MM.1S (cell line): Measurements from ENCODE around the gene MND1.

Experiments
- DNase-seq: peaks from one replicate; pipeline ENCODE4 v3.0.0-alpha.2; 2015
- H2AFZ ChIP-seq: fragments of 300-600 bp; sonication (generic); 2 replicates; pipeline ENCODE4 v1.6.0; 2016; ENCODE audit warnings: antibody characterized with exemption, low read length
- H3F3A ChIP-seq: fragments of 300-600 bp; sonication (generic); 2 replicates; pipeline ENCODE4 v1.6.1; 2016; ENCODE audit warnings: mild to moderate bottlenecking, antibody characterized with exemption, low read length, moderate library complexity, mixed read lengths; ENCODE audit not compliant: insufficient read depth
- H3K27ac ChIP-seq: fragments of 300-600 bp; sonication (generic); 2 replicates; pipeline ENCODE4 v1.5.1; 2016; ENCODE audit warnings: mild to moderate bottlenecking, low read length
- H3K27me3 ChIP-seq: fragments of 300-600 bp; sonication (generic); replicated peaks from 2 replicates; pipeline ENCODE4 v1.6.0; 2016; ENCODE audit warnings: low read length; ENCODE audit not compliant: insufficient read depth
- H3K36me3 ChIP-seq: fragments of 300-600 bp; sonication (generic); replicated peaks from 2 replicates; pipeline ENCODE4 v1.6.1; 2016; ENCODE audit warnings: mild to moderate bottlenecking, low read length, mixed read lengths; ENCODE audit not compliant: insufficient read depth
- H3K4me1 ChIP-seq: fragments of 300-600 bp; sonication (generic); 2 replicates; pipeline ENCODE4 v1.6.1; 2016; ENCODE audit warnings: low read length, mixed read lengths
- H3K4me2 ChIP-seq: fragments of 300-600 bp; sonication (generic); 2 replicates; pipeline ENCODE4 v1.6.0; 2016; ENCODE audit warnings: low read depth, low read length
- H3K4me3 ChIP-seq: fragments of 300-600 bp; sonication (generic); 2 replicates; pipeline ENCODE4 v1.5.1; 2016; ENCODE audit warnings: low read length, mixed read lengths
- H3K79me2 ChIP-seq: fragments of 300-600 bp; sonication (generic); 2 replicates; pipeline ENCODE4 v1.6.1; 2016; ENCODE audit warnings: mixed run types, low read length, mixed read lengths
- H3K9ac ChIP-seq: fragments of 300-600 bp; sonication (generic); 2 replicates; pipeline ENCODE4 v1.6.1; 2016; ENCODE audit warnings: low read length, mixed read lengths
- H3K9me2 ChIP-seq: fragments of 300-600 bp; sonication (generic); replicated peaks from 2 replicates; pipeline ENCODE4 v1.6.1; 2016; ENCODE audit warnings: mild to moderate bottlenecking, low read length, mixed read lengths; ENCODE audit not compliant: insufficient read depth
- H3K9me3 ChIP-seq: fragments of 300-600 bp; sonication (generic); replicated peaks from 2 replicates; pipeline ENCODE4 v1.6.1; 2016; ENCODE audit warnings: mild to moderate bottlenecking, low read length, mixed read lengths; ENCODE audit not compliant: insufficient read depth
- H4K20me1 ChIP-seq: fragments of 300-600 bp; sonication (generic); 2 replicates; pipeline ENCODE4 v1.6.1; 2016; ENCODE audit warnings: mild to moderate bottlenecking, low read length, moderate library complexity, mixed read lengths; ENCODE audit not compliant: insufficient read depth
- EZH2 ChIP-seq: fragments of 300-600 bp; sonication (generic); optimal IDR thresholded peaks from 2 replicates; pipeline ENCODE3; 2017; ENCODE audit warnings: low read depth, mild to moderate bottlenecking, antibody characterized with exemption, low read length, mixed read lengths
- EZH2phosphoT487 ChIP-seq: fragments of 300-600 bp; sonication (generic); IDR thresholded peaks from 2 replicates; pipeline ENCODE4 v1.6.1; 2018; ENCODE audit warnings: antibody characterized with exemption, low read length
- TF ChIP-seq, protein P1 (sequence below): fragments of 300-600 bp; sonication (generic); IDR thresholded peaks from 2 replicates; pipeline ENCODE4 v1.5.1; 2016; ENCODE audit warnings: antibody characterized with exemption, low read length, mixed read lengths

The MND1 gene

DNA sequence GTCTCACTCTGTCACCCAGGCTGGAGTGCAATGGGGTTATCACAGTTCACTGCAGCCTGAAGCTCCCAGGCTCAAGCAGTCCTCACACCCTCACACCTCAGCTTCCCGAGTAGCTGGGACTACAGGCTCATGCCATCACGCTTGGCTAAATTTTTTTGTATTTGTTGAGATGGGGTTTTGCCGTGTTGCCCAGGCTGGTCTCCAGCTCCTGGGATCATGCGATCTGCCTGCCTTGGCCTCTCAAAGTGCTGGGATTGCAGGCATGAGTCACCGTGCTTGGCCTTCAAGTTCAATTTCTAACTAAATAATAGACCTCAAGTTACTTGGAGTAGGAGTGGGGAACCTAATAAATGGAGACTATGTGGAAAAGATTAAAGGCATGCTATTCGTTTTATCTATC is 48.9 kb downstream of the MND1 start:
- Histone ChIP-seq H3K9me2 (no peaks in the 10 kb centered on the region), H3K27me3 (no peaks in the 10 kb centered on the region), H3K9me3 (no peaks in the 10 kb centered on the region), H3K4me2 (no peak overlapping the region), H2AFZ (no peak overlapping the region), H4K20me1 (no peaks in the 10 kb centered on the region), H3K79me2 (no peaks in the 10 kb centered on the region), H3K4me3 (no peak overlapping the region), H3F3A (no peaks in the 10 kb centered on the region), H3K4me1 (no peaks in the 10 kb centered on the region), H3K9ac (no peak overlapping the region), H3K27ac (no peak overlapping the region), H3K36me3 (no peaks in the 10 kb centered on the region)
- TF ChIP-seq EZH2, result no peak
- no peak for TF ChIP-seq EZH2phosphoT487
- no peak for DNase-seq

DNA sequence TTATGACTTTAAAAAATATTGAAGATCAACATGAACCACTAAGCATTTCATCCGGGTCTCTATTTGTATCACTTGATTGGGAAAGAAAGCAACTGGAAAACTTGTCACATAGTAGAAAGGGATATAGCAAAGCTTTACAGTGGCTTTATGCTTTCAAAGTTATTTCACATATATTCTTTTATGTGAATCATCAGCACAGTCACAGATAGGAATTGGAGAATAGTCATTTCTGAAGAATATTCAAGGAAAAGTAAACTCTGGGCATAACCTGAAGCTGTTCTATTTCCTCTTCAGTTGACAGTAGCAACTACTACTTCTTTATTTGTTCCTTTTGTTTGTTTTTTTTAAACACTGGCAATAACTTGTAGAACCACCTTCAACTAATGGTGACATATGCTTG is 50.5 kb downstream of the MND1 start:
- Histone ChIP-seq H3K36me3 (no peaks in the 10 kb centered on the region), H3K27ac (no peak overlapping the region), H3F3A (no peaks in the 10 kb centered on the region), H3K4me1 (no peaks in the 10 kb centered on the region), H4K20me1 (no peaks in the 10 kb centered on the region), H3K79me2 (no peaks in the 10 kb centered on the region), H3K4me3 (no peak overlapping the region), H2AFZ (no peak overlapping the region), H3K27me3 (no peaks in the 10 kb centered on the region), H3K9ac (no peak overlapping the region), H3K9me2 (no peaks in the 10 kb centered on the region), H3K4me2 (no peak overlapping the region), H3K9me3 (no peaks in the 10 kb centered on the region)
- TF ChIP-seq EZH2phosphoT487 (no peak), EZH2 (no peak)
- TF ChIP-seq, protein P1, sequence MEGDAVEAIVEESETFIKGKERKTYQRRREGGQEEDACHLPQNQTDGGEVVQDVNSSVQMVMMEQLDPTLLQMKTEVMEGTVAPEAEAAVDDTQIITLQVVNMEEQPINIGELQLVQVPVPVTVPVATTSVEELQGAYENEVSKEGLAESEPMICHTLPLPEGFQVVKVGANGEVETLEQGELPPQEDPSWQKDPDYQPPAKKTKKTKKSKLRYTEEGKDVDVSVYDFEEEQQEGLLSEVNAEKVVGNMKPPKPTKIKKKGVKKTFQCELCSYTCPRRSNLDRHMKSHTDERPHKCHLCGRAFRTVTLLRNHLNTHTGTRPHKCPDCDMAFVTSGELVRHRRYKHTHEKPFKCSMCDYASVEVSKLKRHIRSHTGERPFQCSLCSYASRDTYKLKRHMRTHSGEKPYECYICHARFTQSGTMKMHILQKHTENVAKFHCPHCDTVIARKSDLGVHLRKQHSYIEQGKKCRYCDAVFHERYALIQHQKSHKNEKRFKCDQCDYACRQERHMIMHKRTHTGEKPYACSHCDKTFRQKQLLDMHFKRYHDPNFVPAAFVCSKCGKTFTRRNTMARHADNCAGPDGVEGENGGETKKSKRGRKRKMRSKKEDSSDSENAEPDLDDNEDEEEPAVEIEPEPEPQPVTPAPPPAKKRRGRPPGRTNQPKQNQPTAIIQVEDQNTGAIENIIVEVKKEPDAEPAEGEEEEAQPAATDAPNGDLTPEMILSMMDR, result no peak
- no peak for DNase-seq

DNA sequence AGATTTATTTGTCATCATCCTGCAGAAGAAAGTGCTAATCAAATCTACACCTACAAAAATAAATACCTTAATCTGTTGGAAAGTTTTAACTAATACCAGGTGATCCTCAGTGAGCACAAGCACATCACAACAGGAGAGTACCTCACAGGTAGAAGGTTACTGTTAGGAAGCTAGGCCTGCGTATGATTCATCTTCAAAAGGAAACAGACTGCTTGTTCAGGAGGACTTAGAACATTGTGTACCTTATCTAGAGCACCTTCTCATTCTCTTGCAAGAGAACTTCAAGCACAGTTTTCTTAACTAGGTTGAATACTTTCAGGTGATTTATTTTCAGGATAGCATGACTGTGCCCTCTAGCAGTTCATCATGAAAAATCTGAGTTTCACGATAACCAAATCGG is 54.2 kb downstream of the MND1 start:
- DNase-seq, result no peak
- Histone ChIP-seq H3K79me2 (no peaks in the 10 kb centered on the region), H3K9ac (no peak overlapping the region), H4K20me1 (no peaks in the 10 kb centered on the region), H3K9me3 (no peaks in the 10 kb centered on the region), H3K4me1 (no peaks in the 10 kb centered on the region), H3K27ac (no peak overlapping the region), H3K4me2 (no peak overlapping the region), H3K36me3 (no peaks in the 10 kb centered on the region), H3K27me3 (no peaks in the 10 kb centered on the region), H3K9me2 (no peaks in the 10 kb centered on the region), H2AFZ (no peak overlapping the region), H3K4me3 (no peak overlapping the region), H3F3A (no peaks in the 10 kb centered on the region)
- TF ChIP-seq, protein P1, result no peak
- no peak for TF ChIP-seq EZH2phosphoT487
- no peak for TF ChIP-seq EZH2

DNA sequence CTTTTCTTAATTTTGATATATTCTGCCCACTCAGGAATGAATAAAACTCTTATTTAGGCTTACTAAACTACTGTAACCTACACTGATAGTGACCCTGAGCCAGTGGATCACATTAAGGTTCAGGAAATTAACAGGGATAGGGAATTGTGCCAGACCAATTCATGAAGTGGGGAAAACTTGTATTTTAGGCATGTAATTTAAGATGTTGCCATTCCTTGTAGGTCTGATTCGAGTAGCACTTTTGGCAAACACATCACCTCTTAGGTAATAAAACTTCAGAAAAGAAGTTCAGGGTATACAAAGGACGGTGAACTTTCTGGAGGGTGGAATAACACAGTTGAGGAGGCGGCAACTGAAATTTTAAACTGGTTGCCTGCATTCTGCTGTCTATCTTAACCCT is 54.9 kb downstream of the MND1 start:
- no peak overlapping the region for H3K9ac ChIP-seq
- no peaks in the 10 kb centered on the region for H3K79me2 ChIP-seq
- no peaks in the 10 kb centered on the region for H3K4me1 ChIP-seq
- H3K4me2 ChIP-seq, result no peak overlapping the region
- no peaks in the 10 kb centered on the region for H3K9me3 ChIP-seq
- no peak overlapping the region for H2AFZ ChIP-seq
- H4K20me1 ChIP-seq, result no peaks in the 10 kb centered on the region
- no peak overlapping the region for H3K4me3 ChIP-seq
- H3F3A ChIP-seq, result no peaks in the 10 kb centered on the region
- no peaks in the 10 kb centered on the region for H3K27me3 ChIP-seq
- H3K27ac ChIP-seq, result no peak overlapping the region
- H3K36me3 ChIP-seq, result no peaks in the 10 kb centered on the region
- no peak for DNase-seq
- TF ChIP-seq EZH2, result no peak
- no peak for TF ChIP-seq EZH2phosphoT487
- TF ChIP-seq, protein P1, result no peak
- H3K9me2 ChIP-seq, result no peaks in the 10 kb centered on the region
